ENCODE results near the gene CASP8AP2.

- TF ChIP-seq CTCF (conservative IDR thresholded peaks at IDR 0.05 in 1 of 2, IDR thresholded peaks at IDR 0.05 in 1 of 2; ENCODE audit: low read depth in 1 of 2, low read length in 2 of 2): no peak
- no peak for TF ChIP-seq EZH2 (IDR thresholded peaks at IDR 0.05; ENCODE audit: low read length, missing control alignments)
Measured at GRCh38 chr6:89862698-89863097, 33.0 kb downstream of the CASP8AP2 start.
